ENCODE results near the gene TNFRSF14.

Gene TNFRSF14

GRCh38 chr1:2589431-2590232 lies 33.5 kb downstream of the TNFRSF14 start:
- DNase-seq = no peak

DNA sequence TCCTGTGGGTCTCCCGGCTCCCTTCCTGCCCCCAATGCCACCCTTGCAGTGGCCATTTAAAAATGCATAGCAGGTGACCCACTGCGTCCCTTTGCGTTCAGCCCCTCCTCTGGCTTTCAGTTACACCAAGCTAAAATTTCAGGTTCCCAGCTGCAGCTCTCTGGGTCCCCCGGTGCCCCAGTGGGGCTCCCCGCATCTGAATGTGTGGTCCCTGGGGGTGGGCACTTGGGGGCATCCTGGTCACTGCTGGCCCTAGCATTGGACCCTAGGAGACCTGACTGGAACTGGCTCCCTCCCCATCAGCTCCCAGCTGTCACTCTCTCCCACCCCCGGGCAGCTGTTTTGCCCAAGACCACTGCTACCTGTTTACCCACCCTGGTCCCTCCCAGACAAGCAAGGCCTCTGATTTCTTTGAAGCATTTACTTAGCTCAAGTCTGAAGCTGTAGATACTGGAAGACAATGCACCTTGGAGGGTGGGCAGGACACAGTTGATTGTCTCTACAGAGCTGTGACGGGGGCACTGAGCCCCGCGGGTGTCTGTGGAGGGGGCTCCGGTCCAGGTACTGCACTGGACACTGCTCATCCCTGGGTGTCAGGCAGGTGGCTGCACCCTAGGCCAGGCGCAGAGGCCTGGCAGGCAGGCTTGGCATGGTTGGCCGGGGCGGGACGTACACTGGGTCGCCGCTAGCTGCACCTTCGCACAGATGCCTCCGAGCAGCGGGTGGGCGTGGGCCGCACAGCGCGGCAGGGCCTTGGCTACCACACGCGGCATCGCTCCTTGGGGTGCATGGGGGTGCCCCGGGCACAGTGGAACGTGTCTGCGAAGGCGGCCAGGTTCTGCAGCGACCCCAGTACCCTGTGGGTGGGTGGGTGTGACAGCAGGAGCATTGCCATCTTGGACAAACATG lies 34.3 kb downstream of the TNFRSF14 start:
- DNase-seq = no peak

DNA sequence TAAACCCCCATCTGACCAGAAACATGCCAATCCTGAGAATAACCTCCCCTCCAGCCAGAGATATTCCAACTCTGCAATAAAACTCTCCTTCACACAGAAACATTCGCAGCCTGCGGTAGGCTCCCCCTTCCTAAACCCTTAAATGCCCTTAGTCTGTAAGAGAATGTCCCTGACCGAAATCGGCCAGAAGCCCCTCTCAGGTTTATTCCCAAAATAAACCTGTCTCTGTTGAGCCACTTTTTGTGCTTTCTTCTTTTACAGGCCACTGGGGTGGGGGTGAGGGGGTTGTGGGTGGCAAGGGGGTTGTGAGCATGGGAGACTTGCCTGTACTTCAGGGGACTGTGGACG lies 35.0 kb downstream of the TNFRSF14 start:
- no peak for DNase-seq

GRCh38 chr1:2591581-2592261 lies 35.5 kb downstream of the TNFRSF14 start:
- DNase-seq = no peak

- DNase-seq = no peak
Measured at GRCh38 chr1:2592672-2593071, 36.5 kb downstream of the TNFRSF14 start.

- no peak for DNase-seq
Measured at GRCh38 chr1:2593251-2593878, 37.2 kb downstream of the TNFRSF14 start.

DNA sequence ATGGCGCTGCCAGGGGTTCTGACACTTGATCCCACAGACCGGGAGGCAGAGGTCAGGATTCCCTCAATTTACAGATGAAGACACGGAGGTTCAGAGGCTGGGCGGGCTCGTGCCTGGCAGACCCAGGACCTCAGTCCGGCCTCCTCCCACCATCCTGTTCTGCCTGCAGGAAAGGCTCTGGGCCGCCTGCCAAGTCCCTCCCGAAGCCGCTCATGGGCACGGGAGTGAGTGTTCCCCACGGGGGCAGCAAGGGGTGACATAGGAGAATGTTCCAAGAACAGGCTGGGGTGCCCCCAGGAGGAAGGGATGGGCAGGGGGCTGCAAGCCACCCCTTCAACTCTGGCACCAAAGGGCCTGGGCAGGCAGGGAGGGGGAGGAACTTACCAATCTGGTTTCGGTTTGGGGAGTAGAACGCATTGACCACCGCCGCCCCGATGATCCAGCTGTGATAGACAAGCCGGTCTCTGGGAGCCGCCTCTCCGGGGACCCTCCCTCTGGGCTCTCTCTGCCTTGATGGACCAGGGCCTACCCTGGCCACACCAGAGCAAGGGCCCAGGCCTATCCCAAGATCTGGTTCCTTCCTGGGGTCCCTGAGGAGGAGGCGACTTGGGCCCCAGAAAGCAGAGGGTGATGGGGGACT lies 38.0 kb downstream of the TNFRSF14 start:
- DNase-seq = no peak

DNA sequence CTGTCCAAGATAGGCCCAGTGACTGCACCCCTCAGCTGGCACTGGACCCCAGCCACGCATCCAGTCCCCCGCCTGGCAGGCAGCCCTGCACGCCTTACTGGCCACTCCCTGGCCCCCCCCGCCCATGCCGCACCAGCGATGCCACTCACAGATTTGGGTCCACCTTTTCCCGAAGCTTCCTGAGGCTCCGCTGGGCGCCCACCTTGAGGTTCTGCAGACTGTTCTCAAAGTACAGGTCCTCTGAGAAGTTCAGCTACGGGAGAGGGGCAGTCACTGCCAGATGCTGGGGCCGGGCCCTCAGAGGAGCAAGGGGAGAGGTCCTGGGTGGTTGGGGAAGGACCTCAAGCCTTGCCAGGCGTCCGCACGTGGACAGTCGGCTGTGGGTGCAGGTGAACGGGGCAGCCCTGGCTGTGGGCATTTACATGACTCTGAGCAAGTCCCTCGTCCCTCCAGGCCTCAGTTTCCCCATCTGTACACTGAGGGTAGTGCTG lies 38.5 kb downstream of the TNFRSF14 start:
- no peak for DNase-seq

DNA sequence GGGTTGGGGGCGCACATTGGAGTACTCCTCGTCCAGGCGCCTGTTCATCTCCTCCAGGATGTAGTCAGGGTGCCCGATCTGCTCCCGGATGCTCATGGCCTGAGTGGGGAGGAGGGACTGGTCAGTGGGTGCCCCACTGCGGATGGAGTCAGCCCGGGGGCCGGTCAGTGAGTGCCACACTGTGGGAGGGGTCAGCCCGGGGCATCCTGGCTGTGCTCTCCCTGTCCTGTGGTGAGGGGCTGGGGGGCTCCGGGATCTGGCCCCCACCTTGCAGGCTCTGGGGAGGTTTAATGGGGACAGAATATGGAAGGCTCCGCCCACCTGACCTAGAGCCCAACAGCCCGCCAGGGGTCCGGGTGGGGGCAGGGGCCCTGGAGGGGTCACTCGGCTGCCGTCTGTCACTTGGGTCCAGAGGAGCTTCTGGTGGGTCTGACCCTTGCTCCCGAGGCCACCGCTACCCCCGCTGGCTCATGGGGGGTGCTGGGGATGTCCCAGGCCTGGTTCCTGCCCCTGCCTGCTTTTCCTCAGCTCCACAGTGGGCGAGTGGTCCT lies 39.2 kb downstream of the TNFRSF14 start:
- DNase-seq = no peak

DNA sequence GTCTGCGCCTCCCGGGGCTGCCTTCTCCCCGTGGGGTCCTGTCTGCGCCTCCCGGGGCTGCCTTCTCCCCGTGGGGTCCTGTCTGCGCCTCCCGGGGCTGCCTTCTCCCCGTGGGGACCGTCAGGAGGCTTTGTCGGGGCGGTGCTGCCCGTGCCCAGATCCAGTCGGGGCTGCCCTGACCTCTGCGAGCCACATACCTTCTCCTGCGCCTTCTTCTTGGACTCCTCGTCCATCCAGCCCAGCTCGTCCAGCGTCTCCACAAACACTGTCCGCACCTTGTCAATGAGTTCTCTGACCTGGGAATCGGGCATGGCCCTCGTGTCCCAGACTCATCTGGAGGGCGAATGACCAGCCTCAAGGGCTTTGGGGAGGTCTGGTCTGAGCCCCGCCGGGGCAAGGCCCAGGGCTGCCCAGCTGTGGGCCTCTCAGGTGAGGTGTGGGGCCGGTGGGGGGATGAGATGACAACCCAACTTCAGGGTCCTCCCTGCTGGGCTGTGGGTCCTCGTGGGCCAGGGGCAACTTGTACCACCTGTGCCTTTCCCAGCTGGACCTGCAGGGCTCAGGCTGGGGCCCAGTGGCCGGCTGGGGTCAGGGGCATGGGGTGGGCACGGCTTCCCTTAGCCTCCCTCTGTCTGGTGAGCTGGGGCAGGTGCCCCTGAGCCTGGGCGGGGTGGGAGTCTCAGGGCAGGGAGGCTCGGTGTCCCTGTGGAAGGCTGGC lies 39.8 kb downstream of the TNFRSF14 start:
- DNase-seq = no peak

DNA sequence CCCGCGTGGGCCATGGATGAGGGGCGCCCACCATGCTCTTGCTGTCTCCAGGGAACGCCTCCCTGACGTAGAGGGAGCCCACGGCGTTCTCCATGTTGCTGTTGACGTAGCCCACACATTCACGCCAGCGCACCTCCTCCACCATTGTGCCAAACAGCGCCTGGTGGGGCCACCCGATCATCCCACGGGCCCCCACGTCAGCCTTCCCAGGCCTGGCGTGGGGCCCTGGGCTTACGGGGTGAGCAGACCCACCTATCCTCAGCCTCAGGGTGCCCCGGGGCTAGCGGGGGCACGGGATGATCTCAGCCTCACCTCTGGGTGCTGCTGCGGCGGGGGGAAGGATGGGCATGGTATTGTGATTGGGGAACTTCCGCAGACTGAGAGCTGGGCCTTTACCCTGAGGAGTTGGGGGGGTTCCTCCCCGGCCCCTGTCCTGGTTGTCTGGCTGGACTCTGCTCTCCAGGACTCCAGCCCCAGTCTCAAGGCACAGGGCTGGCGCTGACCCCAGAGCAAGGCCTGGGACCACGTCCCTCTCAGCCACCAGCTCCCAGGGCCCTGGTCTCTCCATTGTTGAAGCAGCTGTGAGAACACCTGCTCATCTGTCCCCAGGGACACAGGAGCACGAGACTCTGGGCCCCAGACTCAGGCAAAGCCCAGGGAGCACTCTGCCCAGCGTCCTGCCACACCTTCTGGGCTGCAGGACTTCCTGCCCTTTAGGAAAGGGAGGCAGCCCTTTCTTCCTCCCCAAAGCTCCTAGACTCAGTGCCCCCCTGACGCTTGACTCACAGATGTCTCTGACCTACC lies 40.6 kb downstream of the TNFRSF14 start:
- no peak for DNase-seq

DNA sequence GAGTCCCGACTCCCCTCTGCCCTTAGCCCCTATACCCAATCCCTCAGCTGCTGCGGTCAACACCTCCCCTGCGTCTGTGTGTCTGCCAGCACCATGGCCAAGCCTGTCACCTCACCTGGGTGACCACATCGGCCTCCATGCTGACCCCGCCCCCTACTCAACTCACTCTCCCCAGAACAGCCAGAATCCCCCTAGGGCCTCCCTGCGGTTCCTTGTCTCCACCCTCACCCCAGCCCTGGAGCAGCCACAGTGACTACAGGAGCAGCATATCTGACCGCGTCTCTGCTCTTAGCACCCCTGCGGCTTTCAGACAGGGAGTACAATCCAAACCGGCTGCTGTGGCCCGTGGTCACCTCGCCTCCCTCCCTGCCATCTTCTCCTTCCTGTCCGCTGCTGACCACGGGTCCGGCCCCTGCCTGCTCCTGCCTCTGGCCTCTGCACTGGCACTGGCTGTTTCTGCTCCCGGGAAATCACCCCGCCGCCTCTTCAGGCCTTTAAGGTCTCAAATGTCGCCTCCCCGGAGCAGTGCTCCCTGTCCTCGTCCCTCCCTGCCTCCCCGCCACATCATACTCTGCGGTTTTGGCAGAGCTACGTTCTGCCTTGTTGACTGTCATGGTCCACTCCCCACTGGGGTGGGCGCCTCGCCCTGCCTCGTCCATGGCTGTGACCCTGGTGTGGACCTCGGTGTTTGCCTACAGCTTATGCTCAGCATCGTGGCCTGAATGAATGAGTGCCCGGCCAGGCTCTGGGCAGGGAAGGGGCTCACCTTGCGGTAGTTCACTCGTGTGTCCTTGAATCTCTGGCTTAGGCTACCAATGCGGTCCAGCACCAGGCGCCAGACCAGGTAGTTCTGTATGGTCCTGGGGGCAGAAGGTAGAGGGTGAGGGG lies 41.5 kb downstream of the TNFRSF14 start:
- DNase-seq = no peak

- DNase-seq = no peak
Measured at GRCh38 chr1:2598329-2598931, 42.3 kb downstream of the TNFRSF14 start.

DNA sequence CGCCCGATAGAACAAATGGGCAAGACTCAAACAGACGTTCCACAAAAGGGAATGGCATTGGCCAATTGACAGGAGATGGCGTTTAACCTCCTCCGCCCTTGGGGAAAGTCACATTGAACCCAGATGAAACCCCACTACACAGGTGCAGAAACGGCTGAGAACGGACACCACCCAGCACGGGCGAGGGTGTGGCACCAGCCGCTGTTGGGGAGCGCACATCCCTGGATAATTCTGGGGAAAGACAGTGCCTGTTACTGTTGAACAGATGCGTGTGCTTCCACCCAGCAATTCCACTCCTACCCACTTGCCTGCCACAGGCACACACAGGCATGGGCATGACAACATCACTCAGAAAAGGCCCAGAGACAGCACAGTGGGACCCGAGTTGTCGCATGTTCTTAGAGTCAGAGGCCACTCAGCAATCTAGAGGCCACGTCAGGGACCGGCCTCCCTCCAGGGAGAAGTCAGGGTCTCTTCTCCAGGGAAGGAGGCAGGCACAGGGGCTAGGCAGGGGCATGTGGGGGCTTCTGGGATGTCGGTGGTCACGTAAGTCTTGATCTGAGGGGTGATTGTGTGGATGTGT lies 45.6 kb downstream of the TNFRSF14 start:
- DNase-seq = no peak

DNA sequence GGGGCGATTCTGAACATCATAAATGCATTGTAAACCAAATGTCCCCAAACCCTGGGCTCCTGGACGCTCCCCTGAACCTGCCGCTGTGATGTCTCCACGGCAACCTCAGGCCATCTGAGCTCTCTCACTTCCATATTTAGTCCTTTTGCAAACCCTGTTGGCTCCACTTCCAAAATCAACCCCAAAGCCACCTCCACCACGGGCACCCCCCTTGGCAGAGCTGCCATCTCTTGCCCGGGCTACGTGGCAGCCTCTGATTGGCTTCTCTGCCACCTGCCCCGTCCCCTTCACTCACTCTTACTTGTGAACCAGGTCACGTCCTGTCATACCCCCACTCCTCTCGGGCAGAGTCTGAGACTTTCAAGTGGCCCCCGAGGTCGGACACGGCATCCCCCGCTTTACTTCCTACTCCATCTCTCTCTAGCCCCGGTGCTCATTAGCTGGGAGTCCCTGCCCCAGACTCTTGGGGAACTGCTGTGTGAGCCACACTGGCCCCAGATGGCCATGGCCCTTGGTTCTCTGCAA lies 46.2 kb downstream of the TNFRSF14 start:
- DNase-seq = no peak

GRCh38 chr1:2602866-2603520 lies 46.8 kb downstream of the TNFRSF14 start:
- DNase-seq = no peak

- no peak for DNase-seq
Measured at GRCh38 chr1:2603521-2604155, 47.5 kb downstream of the TNFRSF14 start.
